GM23248 (cell line): ENCODE data around the gene ENPP6.

ENCODE experiments used
- EZH2 ChIP-seq: fragments of 200-600 bp; sonication (generic); IDR thresholded peaks from 2 replicates; pipeline ENCODE4 v1.6.1; 2018; ENCODE audit warnings: antibody characterized with exemption, mild to moderate bottlenecking; ENCODE audit not compliant: insufficient read depth, poor library complexity, severe bottlenecking
- EZH2phosphoT487 ChIP-seq: fragments of 200-600 bp; sonication (generic); IDR thresholded peaks from 2 replicates; pipeline ENCODE4 v1.6.1; 2018; ENCODE audit warnings: antibody characterized with exemption, moderate library complexity, mild to moderate bottlenecking, low read depth; ENCODE audit not compliant: insufficient read depth

- TF ChIP-seq EZH2 (no peak), EZH2phosphoT487 (no peak)
These were observed 34.7 kb upstream of the ENPP6 start for GRCh38 chr4:184252136-184253071.
